ENCODE measurements around the gene CCL21. TPM values are rescaled to one million over a fixed set of nuclear protein-coding genes. Genes with fewer than 3 reads are reported as not detected.

The CCL21 gene
- not detected for polyA plus RNA-seq (2012; ENCODE audit: insufficient read length, low read depth)

- no peak for TF ChIP-seq POLR2AphosphoS5 (IDR thresholded peaks at IDR 0.05; ENCODE audit: low read depth, low read length)
Observed at GRCh38 chr9:34710023-34710422, at the start of gene CCL21. Gene CCL21 (minus strand): TSS chr9:34710136. CDS start chr9:34710066, 70 bp downstream.

GRCh38 chr9:34759432-34760134, 49.6 kb upstream of the CCL21 start:
- no peak for TF ChIP-seq POLR2AphosphoS5 (IDR thresholded peaks at IDR 0.05; ENCODE audit: low read depth, low read length)
- TF ChIP-seq REST (IDR thresholded peaks at IDR 0.05; ENCODE audit: insufficient read depth in 1 of 2, low read depth in 2 of 2, low read length in 2 of 2) = no peak
- TF ChIP-seq TAF1 (IDR thresholded peaks at IDR 0.05; ENCODE audit: borderline replicate concordance, insufficient read depth, low read length) = no peak
- no peak for TF ChIP-seq FOXP2 (optimal IDR thresholded peaks at IDR 0.05; ENCODE audit: borderline replicate concordance, extremely low read depth, extremely low read length, insufficient read depth)
- no peak for TF ChIP-seq SIN3A (IDR thresholded peaks at IDR 0.05; ENCODE audit: borderline replicate concordance, insufficient read depth, low read length)

- TF ChIP-seq TAF1 (IDR thresholded peaks at IDR 0.05; ENCODE audit: borderline replicate concordance, insufficient read depth, low read length) = no peak
- TF ChIP-seq POLR2AphosphoS5 (IDR thresholded peaks at IDR 0.05; ENCODE audit: low read depth, low read length) = no peak
- TF ChIP-seq SIN3A (IDR thresholded peaks at IDR 0.05; ENCODE audit: borderline replicate concordance, insufficient read depth, low read length) = no peak
- no peak for TF ChIP-seq REST (IDR thresholded peaks at IDR 0.05; ENCODE audit: insufficient read depth in 1 of 2, low read depth in 2 of 2, low read length in 2 of 2)
- no peak for TF ChIP-seq FOXP2 (optimal IDR thresholded peaks at IDR 0.05; ENCODE audit: borderline replicate concordance, extremely low read depth, extremely low read length, insufficient read depth)
Observed at GRCh38 chr9:34746526-34746925, 36.6 kb upstream of the CCL21 start.

GRCh38 chr9:34744295-34745221, 34.6 kb upstream of the CCL21 start:
- no peak for TF ChIP-seq SIN3A (IDR thresholded peaks at IDR 0.05; ENCODE audit: borderline replicate concordance, insufficient read depth, low read length)
- TF ChIP-seq REST (IDR thresholded peaks at IDR 0.05; ENCODE audit: insufficient read depth in 1 of 2, low read depth in 2 of 2, low read length in 2 of 2) = no peak
- TF ChIP-seq FOXP2 (optimal IDR thresholded peaks at IDR 0.05; ENCODE audit: borderline replicate concordance, extremely low read depth, extremely low read length, insufficient read depth) = no peak
- no peak for TF ChIP-seq POLR2AphosphoS5 (IDR thresholded peaks at IDR 0.05; ENCODE audit: low read depth, low read length)
- TF ChIP-seq TAF1 (IDR thresholded peaks at IDR 0.05; ENCODE audit: borderline replicate concordance, insufficient read depth, low read length) = no peak

- no peak for TF ChIP-seq SIN3A (IDR thresholded peaks at IDR 0.05; ENCODE audit: borderline replicate concordance, insufficient read depth, low read length)
- TF ChIP-seq FOXP2 (optimal IDR thresholded peaks at IDR 0.05; ENCODE audit: borderline replicate concordance, extremely low read depth, extremely low read length, insufficient read depth) = no peak
- TF ChIP-seq REST (IDR thresholded peaks at IDR 0.05; ENCODE audit: insufficient read depth in 1 of 2, low read depth in 2 of 2, low read length in 2 of 2) = no peak
- no peak for TF ChIP-seq TAF1 (IDR thresholded peaks at IDR 0.05; ENCODE audit: borderline replicate concordance, insufficient read depth, low read length)
- no peak for TF ChIP-seq POLR2AphosphoS5 (IDR thresholded peaks at IDR 0.05; ENCODE audit: low read depth, low read length)
Observed at GRCh38 chr9:34742710-34743109, 32.8 kb upstream of the CCL21 start.

Data from PFSK-1 (cell line).